Measurements from ENCODE around the gene MYL5.
"Not testable (repeated sequence)": the region's sequence is repeated elsewhere in the genome, so short reads cannot be mapped to it uniquely, and the experiment has no call there.

The MYL5 gene

DNA sequence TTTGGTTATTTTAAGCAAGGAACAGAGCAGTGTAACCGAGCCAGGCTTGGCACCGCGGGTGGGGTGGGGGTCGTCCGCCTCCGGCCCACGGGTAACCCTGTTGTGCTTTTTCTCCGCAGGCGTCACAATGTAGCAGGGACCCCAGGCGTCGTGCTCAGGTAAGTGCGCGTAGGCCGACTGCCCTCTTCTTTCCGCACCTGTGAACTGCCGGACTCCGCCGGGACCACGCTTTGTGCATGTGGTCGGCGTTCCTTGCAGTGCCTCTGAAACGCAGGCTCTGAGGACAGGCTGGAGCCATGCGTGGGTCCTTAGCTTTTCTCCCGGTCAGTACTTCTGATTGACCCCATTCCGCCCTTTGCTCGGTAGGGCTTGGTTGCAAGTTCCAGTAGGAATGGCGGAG, 56.2 kb downstream of the MYL5 start:
- no peak for DNase-seq

DNA sequence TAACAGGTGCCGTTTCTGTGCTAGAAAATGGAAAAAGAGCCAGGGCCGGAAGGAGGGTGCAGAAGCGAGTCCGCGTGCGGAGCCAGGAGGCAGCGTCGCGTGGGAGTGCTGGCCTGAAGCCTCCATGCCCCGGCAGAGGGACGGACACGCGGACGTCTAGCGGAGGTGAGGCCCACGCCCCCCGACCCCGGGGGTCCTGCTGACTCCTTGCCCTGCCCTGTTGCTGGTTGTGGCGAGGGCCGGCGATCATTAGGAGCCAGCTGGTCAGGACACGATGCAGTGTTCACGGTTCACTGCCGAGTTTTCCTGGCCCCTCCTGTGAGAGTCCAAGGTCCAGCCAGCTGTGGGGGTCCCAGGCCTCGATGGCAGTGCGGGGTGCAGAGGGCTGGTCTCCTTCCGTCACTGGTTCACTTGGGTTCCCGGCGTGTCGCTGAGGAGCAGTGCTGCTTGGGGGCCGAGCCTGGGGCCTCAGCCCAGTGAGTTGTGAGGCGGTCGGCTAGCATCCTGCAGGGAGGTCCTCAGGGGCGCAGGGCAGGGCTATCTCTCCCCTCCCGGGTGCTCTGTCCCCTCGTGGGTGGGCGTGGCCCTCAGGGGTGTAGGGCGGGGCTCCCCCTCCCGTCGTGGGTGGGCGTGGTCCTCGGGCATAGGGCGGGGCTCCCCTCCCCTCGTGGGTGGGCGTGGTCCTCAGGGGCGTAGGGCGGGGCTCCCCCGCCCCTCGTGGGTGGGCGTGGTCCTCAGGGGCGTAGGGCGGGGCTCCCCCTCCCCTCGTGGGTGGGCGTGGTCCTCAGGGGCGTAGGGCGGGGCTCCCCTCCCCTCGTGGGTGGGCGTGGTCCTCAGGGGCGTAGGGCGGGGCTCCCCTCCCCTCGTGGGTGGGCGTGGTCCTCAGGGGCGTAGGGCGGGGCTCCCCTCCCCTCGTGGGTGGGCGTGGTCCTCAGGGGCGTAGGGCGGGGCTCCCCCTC, 56.9 kb downstream of the MYL5 start:
- not testable (repeated sequence) for DNase-seq

Data from activated T-cell treated with anti-CD3 and anti-CD28 coated beads, Interleukin-2, amount 50 U/mL, for 1 hour (primary cell).